ENCODE results near the gene SEMA4D. TPM values are rescaled to one million over a fixed set of nuclear protein-coding genes. Genes with fewer than 3 reads are reported as not detected.

SEMA4D gene
- total and polyA plus RNA-seq, 4 donors: 30.9 to 124 (median 89.0) TPM

GRCh38 chr9:89470224-89470839 is 27.6 kb downstream of the SEMA4D start:
- DNase-seq (ENCODE audit: low read depth in 4 of 6, low spot score in 6 of 6): peak in 1 of 6 donors; percentile 67
- WGBS (ENCODE audit: insufficient coverage): 80% methylated on average over 2 of the region's 6 CpGs
- Histone ChIP-seq H3K4me1 (ENCODE audit: control insufficient read depth, insufficient read depth, low read length) (peaks cover 15% of the 10 kb centered on the region), H3K36me3 (ENCODE audit: control insufficient read depth, insufficient read depth, low read length) (peaks cover 10% of the 10 kb centered on the region), H3K9me3 (ENCODE audit: control insufficient read depth, insufficient read depth, low read length) (no peaks in the 10 kb centered on the region), H3K27me3 (ENCODE audit: control insufficient read depth, insufficient read depth, low read length) (no peaks in the 10 kb centered on the region), H3K27ac (ENCODE audit: low read depth, low read length) (no peak overlapping the region), H3K4me3 (ENCODE audit: low read depth, low read length) (no peak overlapping the region)

- Histone ChIP-seq H3K9me3 (ENCODE audit: control insufficient read depth, insufficient read depth, low read length) (no peaks in the 10 kb centered on the region), H3K4me3 (ENCODE audit: low read depth, low read length) (no peak overlapping the region), H3K36me3 (ENCODE audit: control insufficient read depth, insufficient read depth, low read length) (peaks cover 2% of the 10 kb centered on the region), H3K4me1 (ENCODE audit: control insufficient read depth, insufficient read depth, low read length) (peaks cover 11% of the 10 kb centered on the region), H3K27me3 (ENCODE audit: control insufficient read depth, insufficient read depth, low read length) (no peaks in the 10 kb centered on the region), H3K27ac (ENCODE audit: low read depth, low read length) (no peak overlapping the region)
- no peak for DNase-seq (ENCODE audit: low read depth in 4 of 6, low spot score in 6 of 6)
- no CpG with 5 or more reads among the region's 1 CpG for WGBS (ENCODE audit: insufficient coverage)
Observed at GRCh38 chr9:89469003-89469402, 28.9 kb downstream of the SEMA4D start.

- Histone ChIP-seq H3K4me1 (ENCODE audit: control insufficient read depth, insufficient read depth, low read length) (peaks cover 11% of the 10 kb centered on the region), H3K9me3 (ENCODE audit: control insufficient read depth, insufficient read depth, low read length) (no peaks in the 10 kb centered on the region), H3K4me3 (ENCODE audit: low read depth, low read length) (no peak overlapping the region), H3K27me3 (ENCODE audit: control insufficient read depth, insufficient read depth, low read length) (no peaks in the 10 kb centered on the region), H3K36me3 (ENCODE audit: control insufficient read depth, insufficient read depth, low read length) (peaks cover 2% of the 10 kb centered on the region), H3K27ac (ENCODE audit: low read depth, low read length) (no peak overlapping the region)
- 80% methylated on average over 5 of the region's 7 CpGs for WGBS (ENCODE audit: insufficient coverage)
- no peak for DNase-seq (ENCODE audit: low read depth in 4 of 6, low spot score in 6 of 6)
Observed at GRCh38 chr9:89468281-89468960, 29.5 kb downstream of the SEMA4D start.

- H3K36me3 ChIP-seq (ENCODE audit: control insufficient read depth, insufficient read depth, low read length): peaks cover 2% of the 10 kb centered on the region
- no CpG with 5 or more reads among the region's 4 CpGs for WGBS (ENCODE audit: insufficient coverage)
- H3K4me1 ChIP-seq (ENCODE audit: control insufficient read depth, insufficient read depth, low read length): peaks cover 11% of the 10 kb centered on the region
- H3K27me3 ChIP-seq (ENCODE audit: control insufficient read depth, insufficient read depth, low read length): no peaks in the 10 kb centered on the region
- DNase-seq (ENCODE audit: low read depth in 4 of 6, low spot score in 6 of 6): no peak
- H3K27ac ChIP-seq (ENCODE audit: low read depth, low read length): no peak overlapping the region
- no peak overlapping the region for H3K4me3 ChIP-seq (ENCODE audit: low read depth, low read length)
- no peaks in the 10 kb centered on the region for H3K9me3 ChIP-seq (ENCODE audit: control insufficient read depth, insufficient read depth, low read length)
Observed at GRCh38 chr9:89467278-89467625, 30.7 kb downstream of the SEMA4D start.

GRCh38 chr9:89466451-89467277 is 31.2 kb downstream of the SEMA4D start:
- Histone ChIP-seq H3K9me3 (ENCODE audit: control insufficient read depth, insufficient read depth, low read length) (no peaks in the 10 kb centered on the region), H3K4me1 (ENCODE audit: control insufficient read depth, insufficient read depth, low read length) (peaks cover 11% of the 10 kb centered on the region), H3K27ac (ENCODE audit: low read depth, low read length) (no peak overlapping the region), H3K27me3 (ENCODE audit: control insufficient read depth, insufficient read depth, low read length) (no peaks in the 10 kb centered on the region), H3K4me3 (ENCODE audit: low read depth, low read length) (no peak overlapping the region), H3K36me3 (ENCODE audit: control insufficient read depth, insufficient read depth, low read length) (peaks cover 2% of the 10 kb centered on the region)
- no peak for DNase-seq (ENCODE audit: low read depth in 4 of 6, low spot score in 6 of 6)
- WGBS (ENCODE audit: insufficient coverage): 74% methylated on average over 18 of the region's 18 CpGs

- Histone ChIP-seq H3K4me1 (ENCODE audit: control insufficient read depth, insufficient read depth, low read length) (peaks cover 11% of the 10 kb centered on the region), H3K36me3 (ENCODE audit: control insufficient read depth, insufficient read depth, low read length) (peaks cover 2% of the 10 kb centered on the region), H3K27ac (ENCODE audit: low read depth, low read length) (no peak overlapping the region), H3K27me3 (ENCODE audit: control insufficient read depth, insufficient read depth, low read length) (no peaks in the 10 kb centered on the region), H3K9me3 (ENCODE audit: control insufficient read depth, insufficient read depth, low read length) (no peaks in the 10 kb centered on the region), H3K4me3 (ENCODE audit: low read depth, low read length) (no peak overlapping the region)
- WGBS (ENCODE audit: insufficient coverage): 93% methylated on average over 10 of the region's 10 CpGs
- no peak for DNase-seq (ENCODE audit: low read depth in 4 of 6, low spot score in 6 of 6)
Observed at GRCh38 chr9:89465726-89466308, 32.1 kb downstream of the SEMA4D start.

- Histone ChIP-seq H3K4me1 (ENCODE audit: control insufficient read depth, insufficient read depth, low read length) (peaks cover 13% of the 10 kb centered on the region), H3K9me3 (ENCODE audit: control insufficient read depth, insufficient read depth, low read length) (no peaks in the 10 kb centered on the region), H3K36me3 (ENCODE audit: control insufficient read depth, insufficient read depth, low read length) (peaks cover 2% of the 10 kb centered on the region), H3K4me3 (ENCODE audit: low read depth, low read length) (no peak overlapping the region), H3K27ac (ENCODE audit: low read depth, low read length) (no peak overlapping the region), H3K27me3 (ENCODE audit: control insufficient read depth, insufficient read depth, low read length) (no peaks in the 10 kb centered on the region)
- WGBS (ENCODE audit: insufficient coverage): 70% methylated on average over 6 of the region's 7 CpGs
- no peak for DNase-seq (ENCODE audit: low read depth in 4 of 6, low spot score in 6 of 6)
Observed at GRCh38 chr9:89465001-89465451, 32.9 kb downstream of the SEMA4D start.

- no peaks in the 10 kb centered on the region for H3K27me3 ChIP-seq (ENCODE audit: control insufficient read depth, insufficient read depth, low read length)
- 95% methylated on average over 3 of the region's 7 CpGs for WGBS (ENCODE audit: insufficient coverage)
- H3K27ac ChIP-seq (ENCODE audit: low read depth, low read length): no peak overlapping the region
- no peak for DNase-seq (ENCODE audit: low read depth in 4 of 6, low spot score in 6 of 6)
- H3K9me3 ChIP-seq (ENCODE audit: control insufficient read depth, insufficient read depth, low read length): no peaks in the 10 kb centered on the region
- H3K4me1 ChIP-seq (ENCODE audit: control insufficient read depth, insufficient read depth, low read length): peaks cover 19% of the 10 kb centered on the region
- H3K4me3 ChIP-seq (ENCODE audit: low read depth, low read length): no peak overlapping the region
- H3K36me3 ChIP-seq (ENCODE audit: control insufficient read depth, insufficient read depth, low read length): peaks cover 5% of the 10 kb centered on the region
Observed at GRCh38 chr9:89464300-89464901, 33.5 kb downstream of the SEMA4D start.
